ENCODE measurements around the gene KCNB1. TPM values are rescaled to one million over a fixed set of nuclear protein-coding genes. Genes with fewer than 3 reads are reported as not detected.

Gene KCNB1
- total RNA-seq, 1 donor from 2014 or later = under 0.01 TPM

- no peak for DNase-seq (ENCODE audit: low read depth, low spot score)
These were observed 11.1 kb downstream of the KCNB1 start for GRCh38 chr20:49471397-49471796.

GRCh38 chr20:49470922-49471321, 11.5 kb downstream of the KCNB1 start:
- DNase-seq (ENCODE audit: low read depth, low spot score) = no peak

DNA sequence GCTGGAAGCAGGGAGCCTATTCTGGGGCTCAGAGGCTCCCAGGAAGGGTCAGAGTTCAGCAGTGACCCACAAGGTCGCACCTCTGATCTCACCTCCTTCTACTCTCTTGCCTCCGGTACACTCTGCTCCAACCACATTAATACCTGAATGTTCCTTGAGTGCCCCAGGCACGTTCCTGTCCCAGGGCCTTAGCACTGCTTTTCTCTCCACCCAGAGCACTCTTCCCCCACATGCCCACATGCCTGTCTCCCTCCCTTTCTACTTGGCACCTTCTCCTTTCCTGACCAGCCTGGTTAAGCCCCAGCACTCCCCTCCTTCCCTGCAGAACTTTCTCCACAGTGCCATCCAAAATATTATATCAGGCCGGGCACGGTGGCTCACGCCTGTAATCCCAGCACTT, 13.4 kb downstream of the KCNB1 start:
- DNase-seq (ENCODE audit: low read depth, low spot score) = no peak

- no peak for DNase-seq (ENCODE audit: low read depth, low spot score)
These were observed 14.1 kb downstream of the KCNB1 start for GRCh38 chr20:49468412-49468811.

GRCh38 chr20:49466114-49466912, 16.2 kb downstream of the KCNB1 start:
- DNase-seq (ENCODE audit: low read depth, low spot score) = no peak

DNA sequence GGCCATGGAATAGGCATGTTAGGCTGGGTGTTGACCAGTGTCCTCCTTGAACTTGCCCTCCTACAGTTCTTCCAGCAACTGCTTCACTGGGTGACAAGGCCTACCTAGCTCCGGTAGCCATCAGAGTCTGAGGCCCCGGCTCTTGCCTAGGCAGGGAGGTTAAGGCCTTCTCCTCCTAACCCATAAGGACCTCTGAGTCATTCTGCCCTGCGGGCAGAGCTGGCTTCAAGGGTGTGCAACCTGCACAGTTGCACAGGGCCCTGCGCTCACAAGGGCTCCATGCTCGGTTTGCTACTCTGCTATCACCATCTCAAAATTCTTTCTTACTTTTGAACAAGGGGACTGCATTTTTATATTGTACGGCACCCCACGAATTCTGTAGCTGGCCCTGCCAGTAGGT, 17.9 kb downstream of the KCNB1 start:
- DNase-seq (ENCODE audit: low read depth, low spot score) = no peak

DNA sequence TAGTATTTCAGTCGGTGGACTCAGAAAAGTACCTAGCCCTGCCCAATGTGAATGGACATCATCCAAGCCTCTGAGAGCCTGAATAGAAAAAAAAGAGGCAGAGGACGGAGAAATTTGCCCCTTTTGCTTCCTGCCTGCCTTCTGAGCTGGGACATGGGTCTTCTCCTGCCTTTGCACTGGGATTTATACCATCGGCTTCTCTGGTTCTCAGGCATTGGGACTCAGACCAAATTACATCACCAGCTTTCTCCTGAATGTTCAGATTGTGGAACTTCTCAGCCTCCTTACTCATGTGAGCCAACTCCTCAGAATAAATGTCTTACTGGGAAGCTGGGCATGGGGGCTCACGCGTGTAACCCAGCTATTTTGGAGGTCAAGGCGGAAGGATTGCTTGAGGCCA, 19.8 kb downstream of the KCNB1 start:
- DNase-seq (ENCODE audit: low read depth, low spot score) = no peak

DNA sequence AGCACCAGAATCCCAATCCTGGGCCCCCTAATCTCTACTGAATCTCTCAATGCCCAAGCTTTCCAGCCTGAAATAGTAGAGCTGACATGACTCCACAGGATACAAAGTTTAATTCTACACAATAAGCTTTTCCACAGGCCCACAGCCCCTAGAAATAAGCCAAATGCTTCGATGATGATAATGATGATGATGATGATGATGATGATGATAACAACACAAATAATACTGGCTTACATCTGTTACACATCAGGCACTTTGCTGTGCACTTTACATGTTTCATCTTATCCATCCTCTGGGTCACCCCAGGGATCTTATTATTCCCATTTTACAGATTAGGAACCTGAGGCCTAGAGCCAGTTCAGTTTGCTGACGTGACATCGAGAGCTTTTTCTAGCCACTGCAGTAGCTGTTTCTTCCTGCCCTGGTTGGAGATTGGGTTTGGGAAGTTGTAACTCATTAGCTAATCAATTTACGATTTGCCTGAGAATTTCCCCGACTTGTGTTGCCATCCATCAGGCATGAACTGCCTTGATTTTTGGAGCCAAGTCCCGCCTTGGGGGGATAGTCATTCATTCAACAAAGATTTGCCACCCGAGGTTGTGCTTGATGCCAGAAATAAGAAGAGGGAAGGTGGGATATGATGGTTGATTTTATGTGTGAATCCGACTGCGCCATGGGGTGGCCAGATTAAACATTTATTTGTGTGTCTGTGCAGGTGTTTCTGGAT, 20.4 kb downstream of the KCNB1 start:
- DNase-seq (ENCODE audit: low read depth, low spot score) = no peak

- no peak for DNase-seq (ENCODE audit: low read depth, low spot score)
These were observed 21.6 kb downstream of the KCNB1 start for GRCh38 chr20:49460916-49461315.

DNA sequence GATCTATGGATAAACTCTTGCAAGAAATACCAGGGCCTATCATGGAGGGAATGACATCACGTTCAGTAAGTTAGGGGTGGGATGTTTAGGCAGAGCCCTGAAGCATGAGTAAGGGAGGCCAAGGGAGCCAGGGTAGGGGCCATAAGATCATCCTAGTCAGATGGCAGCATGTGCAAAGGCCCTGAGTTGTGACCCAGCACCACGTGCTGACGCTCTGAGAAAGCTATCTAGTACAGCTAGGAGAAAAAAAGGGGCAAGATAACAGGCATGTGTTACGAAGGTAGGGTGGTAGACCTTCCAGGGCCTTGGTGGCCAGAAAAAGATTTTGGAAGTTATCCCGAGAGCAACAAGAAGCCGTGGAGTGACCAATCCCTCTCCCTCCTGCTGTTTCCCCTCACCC, 22.3 kb downstream of the KCNB1 start:
- DNase-seq (ENCODE audit: low read depth, low spot score) = no peak

GRCh38 chr20:49459684-49460083, 22.8 kb downstream of the KCNB1 start:
- DNase-seq (ENCODE audit: low read depth, low spot score) = no peak

GRCh38 chr20:49457444-49457843, 25.0 kb downstream of the KCNB1 start:
- DNase-seq (ENCODE audit: low read depth, low spot score) = no peak

GRCh38 chr20:49456646-49457045, 25.8 kb downstream of the KCNB1 start:
- no peak for DNase-seq (ENCODE audit: low read depth, low spot score)

- DNase-seq (ENCODE audit: low read depth, low spot score) = no peak
These were observed 26.8 kb downstream of the KCNB1 start for GRCh38 chr20:49455691-49456090.

DNA sequence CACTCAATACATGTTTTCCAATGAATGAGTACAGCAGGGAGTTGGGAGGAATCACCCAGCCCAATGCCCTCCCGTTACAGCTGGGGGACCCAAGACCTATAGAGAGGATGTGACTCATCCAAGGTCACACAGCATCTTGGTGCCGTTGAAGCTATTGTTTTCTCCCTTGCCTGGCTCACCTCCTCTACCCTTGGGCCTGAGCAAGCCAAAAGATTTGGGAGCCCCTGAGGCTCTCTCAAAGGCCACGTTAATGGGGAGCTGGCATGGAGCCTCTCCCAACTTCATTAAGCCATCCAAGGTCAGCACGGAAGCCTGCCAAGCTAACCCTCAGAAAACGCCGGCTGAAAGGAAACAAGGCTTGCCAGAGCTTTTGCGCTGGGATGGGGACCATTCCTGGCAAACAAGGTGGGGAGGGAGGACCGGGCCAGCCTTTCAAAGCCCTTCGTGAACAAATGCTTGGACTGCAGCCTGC, 30.4 kb downstream of the KCNB1 start:
- DNase-seq (ENCODE audit: low read depth, low spot score) = peak; percentile 71

DNA sequence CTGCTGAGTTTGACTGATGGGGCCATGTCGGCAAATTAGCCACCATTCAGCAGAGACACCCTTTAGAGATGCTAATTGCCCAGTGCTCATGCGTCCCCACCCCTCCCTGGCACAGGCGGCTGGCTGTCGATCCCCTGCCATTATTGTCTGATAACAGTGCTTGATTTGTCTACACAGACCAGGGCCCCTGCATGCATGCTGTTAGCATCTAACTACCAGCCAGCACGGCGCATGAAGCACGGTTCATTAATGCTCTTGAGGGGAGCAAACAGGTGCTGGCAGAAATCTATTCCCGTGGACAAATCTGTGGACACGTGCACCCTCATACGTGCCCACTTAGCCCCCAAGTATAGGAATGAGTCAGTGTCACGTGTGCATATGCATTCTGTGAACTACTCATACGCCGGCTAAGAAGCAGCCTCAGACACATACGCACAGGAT, 32.2 kb downstream of the KCNB1 start:
- no peak for DNase-seq (ENCODE audit: low read depth, low spot score)

DNA sequence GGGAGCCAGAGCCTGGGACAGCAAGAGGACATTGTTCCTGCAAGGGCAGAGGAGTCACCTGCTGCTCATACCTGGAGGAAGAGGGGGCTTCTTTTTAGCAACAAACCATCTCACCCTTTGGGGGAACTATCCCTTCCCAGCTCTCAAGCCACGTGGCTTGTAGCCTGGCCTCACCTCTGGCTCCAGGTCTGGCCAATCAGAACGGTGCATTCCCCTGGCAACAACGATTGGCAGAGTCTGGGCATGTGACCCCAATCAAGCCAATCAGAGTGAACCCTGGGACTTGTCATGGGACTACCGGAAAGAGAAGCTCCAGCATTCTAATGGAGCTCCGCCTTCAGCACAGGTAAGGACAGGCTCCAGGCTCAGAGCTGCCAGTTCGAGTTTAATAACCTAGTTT, 33.6 kb downstream of the KCNB1 start:
- DNase-seq (ENCODE audit: low read depth, low spot score) = no peak

DNA sequence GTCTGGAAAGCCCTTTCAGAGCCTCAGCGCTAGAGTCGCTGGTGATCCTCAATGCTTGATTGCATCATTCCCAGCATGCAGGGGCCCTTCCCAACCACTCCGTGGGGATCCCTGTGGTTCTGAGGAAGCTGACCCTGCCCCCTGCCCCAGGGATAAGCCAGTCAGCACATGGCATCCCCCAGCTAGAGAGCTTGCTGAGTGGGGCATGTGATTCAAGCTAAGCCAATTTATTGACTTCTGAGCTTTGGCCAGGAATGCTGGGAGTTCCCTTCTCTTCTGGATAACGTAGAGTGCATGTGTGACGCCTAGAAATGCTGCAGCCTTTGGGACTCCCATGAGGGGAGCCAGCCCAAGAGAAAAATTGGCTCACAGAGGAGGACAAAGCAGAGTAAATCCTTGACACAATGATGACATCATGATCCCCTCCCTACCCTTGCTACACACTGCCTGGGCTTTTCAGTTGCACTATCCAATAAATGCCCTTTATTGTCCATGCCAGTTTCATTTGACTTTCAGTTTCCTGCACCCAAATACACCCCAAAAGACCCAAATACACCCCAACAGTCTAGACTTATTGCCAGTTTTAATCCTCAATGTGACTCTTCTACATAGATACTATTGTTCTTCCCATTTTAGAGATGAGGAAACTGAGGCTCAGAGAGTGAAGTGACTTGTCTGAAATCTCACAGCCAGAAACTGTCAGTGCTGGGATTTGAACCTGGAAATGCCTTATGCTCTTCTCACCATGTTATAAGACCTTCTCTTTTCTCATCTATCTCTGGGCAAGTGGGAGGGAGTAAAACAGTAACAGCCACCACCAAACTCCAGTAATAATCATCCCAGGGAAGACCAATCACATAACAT, 34.3 kb downstream of the KCNB1 start:
- DNase-seq (ENCODE audit: low read depth, low spot score) = no peak

- no peak for DNase-seq (ENCODE audit: low read depth, low spot score)
These were observed 35.1 kb downstream of the KCNB1 start for GRCh38 chr20:49447364-49447763.

DNA sequence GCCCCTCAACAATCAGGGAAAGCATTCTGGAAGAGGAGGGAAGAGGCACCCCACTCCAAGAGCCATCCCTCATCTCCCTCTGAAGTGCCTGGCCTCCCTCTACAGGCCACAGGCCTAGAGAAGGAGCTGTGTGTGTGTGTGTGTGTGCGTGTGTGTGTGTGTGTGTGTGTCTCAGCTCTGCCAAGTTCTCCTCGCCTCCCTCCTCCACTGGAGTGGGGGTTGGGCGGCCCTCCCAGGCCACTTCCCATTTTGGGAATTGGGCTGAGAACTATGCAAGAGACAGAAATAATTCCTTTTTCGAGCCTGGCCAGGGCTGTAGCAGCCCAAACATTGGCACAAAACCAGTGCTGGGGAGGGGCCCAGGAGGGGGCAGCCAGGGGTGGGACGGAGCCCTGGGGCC, 35.7 kb downstream of the KCNB1 start:
- DNase-seq (ENCODE audit: low read depth, low spot score) = no peak

GRCh38 chr20:49446080-49446479, 36.4 kb downstream of the KCNB1 start:
- DNase-seq (ENCODE audit: low read depth, low spot score) = no peak

GRCh38 chr20:49445176-49445575, 37.3 kb downstream of the KCNB1 start:
- peak; percentile 24 for DNase-seq (ENCODE audit: low read depth, low spot score)

Data from pulmonary artery endothelial cell (primary cell).